GM21360 (cell line): ENCODE data around the gene CACNA2D3.

Experiments
- ATAC-seq: cut with Tn5 transposase; IDR thresholded peaks from one replicate; pipeline ENCODE4 v1.9.1; 2021; ENCODE audit warnings: mild to moderate bottlenecking, moderate library complexity; ENCODE audit not compliant: unreplicated experiment

Gene CACNA2D3

DNA sequence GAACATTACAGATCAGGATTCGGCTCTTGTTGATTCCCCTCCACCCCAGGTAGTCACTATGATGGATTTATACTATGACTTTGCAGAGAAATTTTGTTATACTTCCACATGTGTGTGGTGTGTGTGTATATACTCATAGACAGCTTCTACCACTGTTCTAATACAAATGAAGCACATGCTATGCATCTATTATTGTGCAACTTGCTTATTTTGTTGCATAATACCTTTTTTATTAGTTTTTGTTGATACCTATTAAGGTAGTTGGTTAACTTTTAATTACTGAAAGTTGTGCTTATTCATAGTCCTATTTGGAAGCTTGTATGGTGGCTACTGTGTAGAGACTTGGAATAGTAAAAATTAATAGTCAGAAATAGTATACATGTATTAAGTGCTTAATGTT, 140.6 kb downstream of the CACNA2D3 start:
- no peak for ATAC-seq

DNA sequence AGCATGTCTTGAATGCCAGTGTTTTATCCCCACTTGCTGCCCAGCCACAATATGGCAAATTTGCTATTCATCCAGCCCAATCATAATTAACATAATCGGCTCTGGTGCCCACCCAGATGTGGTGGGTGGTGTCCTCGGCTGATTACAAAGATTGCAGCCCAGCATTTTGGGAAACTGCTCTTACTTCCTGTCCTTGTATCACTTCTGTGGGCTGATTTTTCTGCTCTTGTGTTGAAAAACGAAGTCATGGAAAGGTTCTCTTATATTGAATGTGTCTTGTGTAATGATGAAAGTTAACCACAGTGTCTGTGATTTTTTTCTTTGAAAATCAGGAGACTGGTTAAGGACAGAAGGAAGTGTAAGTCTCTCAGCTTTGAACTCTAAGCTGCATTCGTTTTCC, 141.7 kb downstream of the CACNA2D3 start:
- no peak for ATAC-seq

DNA sequence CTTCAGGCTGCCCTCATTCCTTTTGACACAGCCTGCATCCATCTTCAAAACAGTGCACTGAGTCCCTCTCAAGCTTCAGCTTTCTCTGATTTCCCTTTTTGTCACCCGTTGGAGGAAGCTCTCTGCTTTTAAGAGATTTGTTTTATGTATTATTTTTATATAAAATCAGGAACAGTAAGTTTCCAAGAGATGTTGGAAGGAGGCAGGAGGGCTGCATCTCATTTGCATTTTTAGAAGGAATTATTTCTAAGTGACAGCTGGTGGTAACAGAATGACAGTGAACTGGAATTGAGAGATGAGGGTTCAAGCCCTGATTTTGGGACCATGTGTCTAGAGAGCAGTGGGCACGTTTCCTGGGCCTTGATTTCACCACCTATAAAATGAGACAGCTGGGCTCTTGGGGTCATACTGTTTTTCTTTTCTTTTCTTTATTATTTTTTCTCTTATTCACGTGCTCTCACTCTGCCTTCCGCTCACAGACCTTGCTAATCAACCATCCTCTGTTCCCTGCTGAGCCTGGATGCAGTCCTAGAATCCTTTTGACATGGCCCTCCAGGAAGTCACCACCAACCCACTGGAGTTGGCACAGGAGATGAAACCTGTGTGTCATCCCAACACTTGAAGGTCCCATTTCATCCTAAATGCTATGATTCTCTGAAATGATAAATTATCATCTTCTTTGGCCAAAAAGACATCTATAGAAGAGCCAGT, 148.6 kb downstream of the CACNA2D3 start:
- no peak for ATAC-seq

DNA sequence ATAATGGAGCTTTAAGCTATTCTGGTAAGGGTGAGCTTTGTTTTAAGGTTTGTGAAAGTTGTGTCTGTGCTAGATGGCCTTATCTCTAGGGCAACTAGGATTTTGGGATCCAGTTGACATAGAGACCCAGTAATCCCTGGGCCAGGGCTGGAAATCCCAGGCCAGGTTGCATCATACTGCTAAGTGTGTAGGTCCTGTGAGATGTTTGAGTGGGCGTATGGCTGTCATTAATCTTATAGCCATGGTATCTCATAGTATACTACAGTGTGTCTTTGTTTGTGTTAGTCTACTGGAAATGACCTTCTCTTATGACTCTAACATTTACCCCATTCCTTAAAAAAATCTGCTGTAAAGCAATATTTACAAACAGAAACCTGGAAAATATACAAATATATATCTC, 151.4 kb downstream of the CACNA2D3 start:
- ATAC-seq = no peak

DNA sequence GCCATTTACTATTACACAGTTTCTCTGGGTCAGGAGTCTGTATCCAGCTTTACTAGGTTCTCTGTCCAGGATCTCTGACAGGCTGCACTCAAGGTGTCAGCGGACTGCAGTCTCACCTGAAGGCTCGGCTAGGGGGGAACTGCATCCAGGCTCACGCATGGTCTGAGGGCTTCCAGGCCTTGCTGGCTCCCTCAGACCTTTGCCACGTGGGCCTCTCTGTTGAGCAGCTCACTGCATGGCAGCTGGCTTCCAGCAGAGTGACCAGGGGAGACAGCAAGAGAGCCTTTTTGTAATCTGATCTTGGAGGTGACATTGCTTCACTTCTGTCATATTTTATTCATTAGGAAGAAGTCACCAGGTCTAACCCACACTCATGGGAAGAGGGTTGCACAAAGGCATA, 152.3 kb downstream of the CACNA2D3 start:
- no peak for ATAC-seq

DNA sequence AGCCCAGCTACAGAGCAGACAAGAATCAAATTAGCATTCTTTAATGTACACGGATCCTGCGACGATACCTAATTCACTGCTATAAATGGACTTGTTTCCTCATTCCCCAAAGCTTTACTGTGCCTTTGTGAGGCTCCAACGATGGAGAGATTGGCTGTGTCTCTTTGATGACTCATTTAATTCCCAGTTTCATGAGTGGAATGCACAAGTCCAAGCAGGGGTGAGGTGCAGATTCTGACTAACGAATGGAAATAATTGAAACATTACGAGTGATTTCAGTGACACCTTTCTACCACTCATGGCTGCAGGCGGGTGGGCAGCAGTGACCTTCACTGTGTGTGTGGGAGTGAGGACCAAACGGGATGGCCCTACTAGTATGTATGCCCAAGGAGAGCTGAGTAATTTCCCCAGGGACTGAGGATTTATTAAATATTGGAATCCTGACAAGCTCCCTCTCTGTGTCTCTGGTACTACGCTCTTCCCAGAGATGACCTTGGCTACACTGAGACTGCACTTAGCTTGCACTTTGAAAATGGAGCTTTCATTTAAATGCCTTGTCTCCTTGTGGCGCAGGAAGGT, 156.7 kb downstream of the CACNA2D3 start:
- no peak for ATAC-seq

DNA sequence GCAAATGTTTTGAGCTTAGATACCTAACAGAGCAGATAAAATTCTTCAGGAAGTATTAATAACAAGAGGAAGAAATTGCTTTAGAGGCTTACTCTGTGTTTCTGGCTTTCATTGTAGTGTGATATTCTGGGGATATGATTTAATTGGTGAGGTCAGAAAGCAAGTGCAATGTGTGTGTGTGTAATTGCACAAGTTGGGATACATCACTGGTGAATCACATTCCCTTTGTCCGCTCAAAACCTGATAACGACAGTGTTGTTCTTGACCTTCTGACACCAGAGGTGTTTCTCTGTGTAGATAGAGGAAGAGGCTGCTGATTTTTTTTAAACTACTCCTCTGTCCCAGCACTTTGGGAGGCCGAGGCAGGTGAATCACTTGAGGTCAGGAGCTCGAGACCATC, 161.1 kb downstream of the CACNA2D3 start:
- ATAC-seq = no peak

DNA sequence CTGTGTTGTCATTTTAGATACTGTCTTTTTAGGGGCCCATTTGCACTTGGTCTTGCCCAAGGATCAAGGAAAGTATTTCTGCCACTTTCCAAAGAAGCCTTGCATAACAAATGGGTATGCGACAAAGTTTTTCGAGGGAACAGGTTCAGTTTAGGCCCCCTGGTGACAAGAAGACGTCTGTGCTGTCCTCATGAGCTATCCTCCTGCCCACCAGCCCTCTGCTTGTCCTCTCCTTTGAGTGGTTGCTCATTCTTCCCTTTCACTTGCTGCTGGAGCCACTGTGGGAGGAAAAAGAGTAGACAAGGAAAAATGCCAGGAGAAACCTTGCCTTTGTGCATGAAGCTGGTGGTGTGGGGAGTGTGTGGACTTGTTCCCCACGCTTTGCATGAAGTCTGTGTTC, 171.9 kb downstream of the CACNA2D3 start:
- ATAC-seq = no peak

DNA sequence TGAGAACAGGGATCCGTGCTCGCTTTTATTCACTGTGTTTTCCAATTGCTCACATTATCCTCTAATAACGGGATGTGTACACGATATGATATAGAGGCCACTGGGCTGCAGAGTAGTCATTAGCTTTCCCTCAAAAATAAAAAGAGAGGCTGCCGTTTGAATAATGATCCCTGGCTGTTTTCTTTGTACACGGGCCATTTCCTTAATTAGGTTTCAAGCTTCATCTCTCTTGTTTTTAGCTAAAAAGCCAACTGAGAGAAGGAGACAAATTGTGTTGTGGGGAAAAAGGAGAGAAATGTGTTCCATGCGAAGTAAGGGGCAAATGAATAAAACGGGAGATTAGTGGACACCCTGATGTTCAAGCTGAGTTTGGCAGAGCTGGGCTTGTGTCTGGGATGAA, 174.2 kb downstream of the CACNA2D3 start:
- ATAC-seq = no peak

DNA sequence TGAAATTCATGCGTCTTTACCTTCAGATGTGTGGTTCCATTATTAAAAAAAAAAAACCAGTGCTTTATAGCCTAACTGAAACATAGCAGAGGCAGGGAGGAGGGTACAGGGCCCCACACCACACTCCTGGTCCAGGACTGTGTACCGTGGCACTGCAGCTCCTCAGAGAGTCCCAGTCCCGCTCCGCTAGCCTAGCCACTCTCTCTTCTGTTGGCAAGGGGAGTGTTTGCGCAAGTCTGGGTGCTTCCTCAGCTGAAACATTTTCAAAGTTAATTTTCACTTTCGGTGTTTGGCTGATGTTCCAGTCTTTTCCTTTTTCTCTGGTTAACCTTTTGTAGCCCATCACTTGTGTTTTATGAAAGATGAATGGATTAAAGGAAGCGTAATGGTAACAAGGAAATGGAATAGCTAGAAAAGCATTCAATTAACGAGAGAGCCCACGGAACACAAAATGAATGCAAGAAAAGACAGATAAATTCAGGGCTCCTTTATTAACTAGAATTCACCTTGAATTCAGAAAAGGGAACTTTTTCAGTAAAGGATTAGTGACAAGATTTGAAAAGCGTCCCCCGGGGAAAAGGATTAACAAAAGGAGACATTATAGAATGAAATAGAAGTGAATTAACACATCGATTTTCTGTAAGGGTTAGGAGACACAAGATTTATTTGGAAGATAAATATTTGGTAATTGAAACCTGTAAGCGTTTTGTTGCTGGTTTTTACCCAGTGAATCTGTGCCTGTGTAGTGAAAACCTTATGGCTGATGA, 177.0 kb downstream of the CACNA2D3 start:
- no peak for ATAC-seq

DNA sequence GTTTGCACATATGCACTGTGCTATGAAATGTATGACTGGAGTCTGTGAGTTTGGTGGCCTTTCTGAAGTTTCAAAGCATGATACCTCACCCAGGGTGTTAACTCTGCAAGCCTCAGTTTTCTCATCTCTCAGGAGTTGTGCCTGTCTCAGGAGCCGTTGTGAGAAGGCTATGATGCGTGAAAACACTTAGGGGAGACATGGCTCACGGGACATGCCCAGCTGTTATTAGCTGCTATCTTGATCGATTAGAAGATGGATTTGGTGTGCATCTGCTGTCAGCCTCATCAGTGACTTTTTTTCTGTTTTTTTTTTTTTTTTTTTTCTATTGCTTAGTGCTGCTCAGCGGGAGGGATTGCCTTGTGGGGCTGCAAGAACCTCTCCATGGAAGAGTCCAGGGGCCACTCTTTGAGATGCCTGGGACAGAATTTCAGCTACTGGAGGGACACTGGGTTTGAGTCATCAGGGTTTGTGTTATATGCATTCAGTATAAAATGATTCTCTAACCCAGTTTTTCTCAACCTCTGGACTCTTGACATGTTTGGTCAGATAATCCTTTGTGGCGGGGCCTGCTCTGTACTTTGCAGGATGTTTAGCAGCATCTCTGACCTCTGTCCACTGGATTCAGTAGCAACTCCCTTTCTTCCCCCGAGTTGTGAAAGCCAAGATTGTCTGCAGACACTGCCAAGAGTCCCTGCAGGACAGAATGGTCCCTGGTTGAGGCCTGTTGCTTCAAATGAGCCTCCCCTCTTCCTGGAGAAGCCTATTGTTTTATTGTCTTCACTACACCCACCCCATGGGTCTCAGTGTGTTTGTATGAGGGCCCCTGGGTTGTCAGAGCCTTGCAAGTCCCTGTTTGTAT, 181.4 kb downstream of the CACNA2D3 start:
- no peak for ATAC-seq

DNA sequence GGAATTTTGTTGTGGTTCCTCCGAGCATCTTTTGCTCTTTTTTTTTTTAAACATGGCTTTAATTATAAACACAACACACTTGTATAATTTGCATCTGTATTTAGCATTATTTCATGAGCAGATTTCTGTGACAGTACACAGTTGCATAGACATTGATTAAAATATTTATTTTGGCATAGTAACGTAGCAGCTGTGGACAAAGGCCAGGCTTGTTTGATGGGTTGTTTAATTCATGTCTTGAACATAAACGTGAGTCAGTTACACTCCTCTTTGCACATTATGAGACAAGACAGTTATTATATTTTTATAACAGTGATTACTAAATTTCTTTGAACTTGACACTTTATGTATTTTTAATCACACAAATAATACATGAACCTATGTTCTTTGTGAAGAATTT, 182.5 kb downstream of the CACNA2D3 start:
- ATAC-seq = no peak

DNA sequence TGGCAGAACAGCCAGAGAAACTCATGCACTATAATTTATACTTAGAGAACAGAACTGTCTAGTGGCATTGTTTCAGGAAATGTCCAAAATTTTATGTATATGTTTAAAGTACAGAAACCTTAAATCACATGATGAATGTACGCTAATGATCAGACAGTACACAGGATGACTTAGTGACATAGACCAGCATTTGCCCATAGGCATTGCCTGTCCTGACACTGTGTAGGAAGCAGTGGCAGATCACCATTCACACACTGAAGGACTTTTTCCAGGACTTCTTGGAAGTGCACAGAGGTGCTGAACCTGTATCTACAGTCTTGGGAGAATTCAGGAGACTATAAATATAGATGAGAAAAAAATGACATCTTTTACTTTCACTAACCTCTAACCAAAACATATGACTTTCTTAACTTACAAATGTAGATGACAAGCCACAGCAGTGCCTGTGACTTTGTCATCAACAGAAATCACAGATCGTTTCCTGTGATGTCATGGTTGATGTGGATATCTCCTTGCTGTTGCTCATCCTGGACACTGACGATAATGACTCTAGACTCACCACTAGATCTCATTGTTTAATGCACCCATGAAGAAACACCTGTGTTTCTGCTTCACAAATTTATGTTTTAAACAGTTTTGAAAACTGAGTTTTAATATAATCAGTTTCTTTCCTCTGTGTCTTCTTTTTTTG, 183.2 kb downstream of the CACNA2D3 start:
- ATAC-seq = no peak

DNA sequence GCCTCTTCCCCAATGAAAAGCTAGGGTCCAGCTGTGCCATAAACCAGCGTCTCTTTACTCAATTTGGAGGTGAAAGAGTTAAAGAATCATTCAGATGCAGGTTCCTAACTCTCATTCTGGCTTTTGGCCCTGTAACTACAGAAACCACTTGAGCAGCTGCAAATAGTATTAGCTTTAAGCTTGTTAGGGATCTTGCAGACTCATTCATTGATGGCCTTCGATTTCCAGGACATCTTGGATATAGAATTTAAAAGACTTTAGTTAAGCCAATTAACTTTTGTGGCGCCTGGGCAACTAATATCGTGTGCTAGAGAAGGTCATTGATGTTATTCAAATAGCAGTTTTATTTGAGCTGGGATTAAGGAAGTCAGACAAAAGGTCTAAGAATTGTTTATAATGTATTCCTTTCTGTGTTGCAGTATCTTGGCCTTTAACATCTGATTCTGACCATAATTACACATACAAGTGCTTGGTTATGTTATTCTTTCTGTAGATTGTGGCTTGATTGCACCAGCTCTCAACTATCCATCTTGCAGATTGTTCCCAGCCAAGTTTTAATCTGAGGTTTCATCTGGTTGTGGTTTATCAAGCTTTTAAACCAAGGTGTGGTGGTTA, 185.3 kb downstream of the CACNA2D3 start:
- ATAC-seq = no peak

DNA sequence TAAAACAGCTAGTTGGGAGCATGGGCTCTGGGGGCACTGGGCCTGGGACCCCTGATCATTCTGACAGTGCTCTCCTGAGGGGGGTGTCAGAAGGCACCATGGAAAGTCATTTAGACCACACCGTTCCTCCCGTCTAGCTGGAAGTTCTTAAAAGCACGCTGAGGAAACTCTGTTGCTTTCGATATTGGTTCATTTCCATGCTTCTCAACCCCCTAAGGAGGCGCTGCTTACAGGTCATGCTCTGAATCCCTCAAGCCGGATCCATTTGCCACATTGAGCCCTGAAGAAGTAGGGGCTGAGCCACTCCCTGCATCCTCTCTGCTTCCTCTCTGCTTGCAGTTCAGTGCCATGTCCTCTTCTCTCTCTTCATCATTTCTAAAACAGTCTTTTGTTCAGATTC, 187.2 kb downstream of the CACNA2D3 start:
- no peak for ATAC-seq

DNA sequence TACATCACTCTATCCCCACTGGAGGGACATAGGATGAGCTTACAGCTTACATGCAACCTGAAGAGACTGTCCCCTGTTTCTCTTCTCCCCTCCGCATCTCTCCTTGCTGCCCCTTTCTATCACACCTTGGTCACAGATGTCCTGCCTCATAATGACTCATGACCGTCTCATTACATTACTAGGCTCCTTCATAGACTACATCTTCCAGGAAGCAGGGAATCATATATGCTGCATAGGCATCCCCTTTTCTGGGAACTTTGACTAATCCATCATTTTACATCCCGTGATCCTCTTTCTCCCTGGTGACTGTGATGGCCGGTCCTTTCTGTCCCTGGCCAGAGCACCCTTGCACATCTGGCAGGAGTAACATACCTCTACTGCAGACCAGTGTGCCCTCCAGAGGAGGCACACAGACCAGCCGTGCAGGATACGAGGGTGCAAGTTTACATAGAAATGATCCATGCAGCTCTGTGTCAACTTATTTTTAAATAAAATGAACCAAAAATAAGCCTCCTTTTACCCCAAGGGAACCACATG, 188.9 kb downstream of the CACNA2D3 start:
- ATAC-seq = no peak

DNA sequence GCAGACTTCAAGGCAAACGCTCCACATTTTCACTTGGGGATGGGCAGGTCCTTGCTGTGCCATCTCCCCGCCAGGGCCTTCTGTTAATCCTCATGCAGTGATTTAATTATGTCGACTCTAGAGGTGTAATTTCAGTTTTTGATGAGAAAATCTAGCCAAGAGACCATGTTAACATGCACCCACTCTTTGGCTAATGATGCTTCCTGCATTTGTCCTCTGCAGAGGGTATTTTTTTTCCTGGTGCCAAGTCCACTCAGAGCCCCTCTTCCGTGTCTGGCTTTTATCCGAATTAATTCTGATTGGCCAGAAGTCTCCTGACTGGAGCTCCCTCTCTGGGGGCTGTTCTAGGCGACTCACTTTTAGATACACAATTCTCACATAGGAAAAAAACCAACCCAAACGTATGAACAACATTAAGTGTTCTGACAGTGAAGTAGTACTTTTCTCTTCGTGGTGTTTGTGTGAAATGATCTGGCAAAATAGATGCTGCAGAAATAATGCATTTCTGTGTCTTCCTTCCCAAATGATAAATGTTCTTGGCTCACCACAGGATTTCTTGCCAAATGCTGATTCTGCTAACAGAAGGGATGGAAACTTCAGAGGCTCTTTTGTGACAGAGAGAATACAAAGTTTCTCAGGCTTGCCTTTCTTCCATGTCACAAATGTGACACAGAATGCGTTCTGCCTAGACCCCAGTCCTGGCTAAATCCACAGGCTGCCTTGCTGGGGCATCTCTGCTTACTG, 190.0 kb downstream of the CACNA2D3 start:
- ATAC-seq = no peak

DNA sequence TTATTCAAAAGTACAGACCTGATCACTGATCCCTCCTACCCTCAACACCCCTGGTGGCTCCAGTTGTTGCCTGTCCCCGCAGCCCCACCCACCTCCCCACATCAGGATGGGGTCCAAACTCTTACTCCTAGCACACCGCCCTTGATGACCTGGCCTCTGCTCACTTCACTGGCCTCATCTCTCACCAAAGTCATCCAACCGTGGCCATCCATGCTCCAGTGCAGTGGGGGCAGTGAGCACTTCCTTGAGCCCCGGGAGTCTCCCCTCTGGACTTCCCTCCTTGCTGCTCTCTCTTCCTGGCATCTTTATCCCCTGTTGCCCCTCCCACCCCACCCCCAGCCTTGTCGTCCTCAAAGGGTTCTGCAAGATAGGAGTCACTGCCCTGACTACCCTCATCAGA, 191.1 kb downstream of the CACNA2D3 start:
- no peak for ATAC-seq

DNA sequence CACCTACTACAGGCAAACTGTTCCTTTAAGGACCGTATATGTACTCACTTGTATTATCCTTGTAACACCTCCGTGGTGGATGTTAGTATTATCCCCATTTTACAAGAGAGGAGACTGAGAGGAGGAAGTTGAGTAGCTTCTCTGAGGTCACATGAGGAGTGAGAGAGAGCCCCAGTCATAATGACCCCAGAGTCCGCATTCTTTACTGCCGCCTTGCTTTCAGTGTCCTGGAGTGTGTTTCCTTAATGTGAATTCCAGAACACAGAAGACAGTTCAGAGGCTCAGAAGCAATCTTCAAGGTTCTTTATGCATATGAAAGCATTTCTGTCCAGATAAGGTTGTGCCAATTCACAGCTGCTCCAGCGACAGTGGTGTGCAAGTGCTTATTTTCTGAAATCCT, 199.2 kb downstream of the CACNA2D3 start:
- no peak for ATAC-seq
